ENCODE results near the gene HAPLN3. TPM values are rescaled to one million over a fixed set of nuclear protein-coding genes. Genes with fewer than 3 reads are reported as not detected.

Gene HAPLN3
- total RNA-seq, 4 donors from 2014 or later = 3.6 to 14.0 (median 5.8) TPM

GRCh38 chr15:88882785-88883184, 12.6 kb downstream of the HAPLN3 start:
- no peak for DNase-seq
- intact Hi-C loops (cut with DNase I) = no loop called here
- WGBS, 2 donors = 70 to 89% methylated on average over 4 of the region's 4 CpGs
- no peak overlapping the region for H3K27ac ChIP-seq
- no peak for TF ChIP-seq CTCF (IDR thresholded peaks at IDR 0.05)
- TF ChIP-seq POLR2A (IDR thresholded peaks at IDR 0.05) = no peak
- no peaks in the 10 kb centered on the region for H3K9me3 ChIP-seq
- no peak overlapping the region for H3K4me3 ChIP-seq (replicated peaks in 1 of 3)
- no peaks in the 10 kb centered on the region for H3K27me3 ChIP-seq
- no peaks in the 10 kb centered on the region for H3K4me1 ChIP-seq
- no peaks in the 10 kb centered on the region for H3K36me3 ChIP-seq

GRCh38 chr15:88881775-88882174, 13.6 kb downstream of the HAPLN3 start:
- Histone ChIP-seq H3K4me3 (replicated peaks in 1 of 3) (no peak overlapping the region), H3K27me3 (no peaks in the 10 kb centered on the region), H3K36me3 (no peaks in the 10 kb centered on the region), H3K4me1 (no peaks in the 10 kb centered on the region), H3K27ac (no peak overlapping the region), H3K9me3 (no peaks in the 10 kb centered on the region)
- TF ChIP-seq CTCF (IDR thresholded peaks at IDR 0.05) = no peak
- intact Hi-C loops (cut with DNase I) = no loop called here
- DNase-seq = no peak
- WGBS, 2 donors = 92 to 100% methylated on average over 3 of the region's 3 CpGs

GRCh38 chr15:88880944-88881740, 14.2 kb downstream of the HAPLN3 start:
- no peaks in the 10 kb centered on the region for H3K9me3 ChIP-seq
- no peak for TF ChIP-seq CTCF (IDR thresholded peaks at IDR 0.05)
- TF ChIP-seq POLR2A (IDR thresholded peaks at IDR 0.05) = no peak
- H3K4me1 ChIP-seq = no peaks in the 10 kb centered on the region
- H3K27me3 ChIP-seq = no peaks in the 10 kb centered on the region
- no peak overlapping the region for H3K4me3 ChIP-seq (replicated peaks in 1 of 3)
- WGBS, 2 donors = 96 to 97% methylated on average over 31 of the region's 31 CpGs
- intact Hi-C loops (cut with DNase I) = no loop called here
- no peak for DNase-seq
- H3K36me3 ChIP-seq = no peaks in the 10 kb centered on the region
- no peak overlapping the region for H3K27ac ChIP-seq

- no peaks in the 10 kb centered on the region for H3K36me3 ChIP-seq
- H3K27ac ChIP-seq = no peak overlapping the region
- no peaks in the 10 kb centered on the region for H3K9me3 ChIP-seq
- 71 to 83% methylated on average over 5 to 17 of the region's 18 CpGs for WGBS, 2 donors
- no peaks in the 10 kb centered on the region for H3K27me3 ChIP-seq
- peak in 5 of 6 experiments; percentile 4 to 56 (median 33) for TF ChIP-seq CTCF (IDR thresholded peaks at IDR 0.05)
- no peak for TF ChIP-seq POLR2A (IDR thresholded peaks at IDR 0.05)
- DNase-seq = peak; percentile 31 to 45
- H3K4me1 ChIP-seq = no peaks in the 10 kb centered on the region
- no peak overlapping the region for H3K4me3 ChIP-seq (replicated peaks in 1 of 3)
- intact Hi-C loops (cut with DNase I) = no loop called here
These were observed 16.6 kb downstream of the HAPLN3 start for GRCh38 chr15:88878720-88879184.

- H3K27ac ChIP-seq = no peak overlapping the region
- H3K4me1 ChIP-seq = no peaks in the 10 kb centered on the region
- no peaks in the 10 kb centered on the region for H3K36me3 ChIP-seq
- H3K9me3 ChIP-seq = no peaks in the 10 kb centered on the region
- 84 to 91% methylated on average over 19 to 22 of the region's 22 CpGs for WGBS, 2 donors
- no peak overlapping the region for H3K4me3 ChIP-seq (replicated peaks in 1 of 3)
- TF ChIP-seq CTCF (IDR thresholded peaks at IDR 0.05) = no peak
- TF ChIP-seq POLR2A (IDR thresholded peaks at IDR 0.05) = no peak
- no peaks in the 10 kb centered on the region for H3K27me3 ChIP-seq
- intact Hi-C loops (cut with DNase I) = no loop called here
- no peak for DNase-seq
These were observed 17.4 kb downstream of the HAPLN3 start for GRCh38 chr15:88877906-88878305.
